Thoracic aorta (tissue), 2 donors: ENCODE results near the gene TSPAN32. TPM values are rescaled to one million over a fixed set of nuclear protein-coding genes. Genes with fewer than 3 reads are reported as not detected.

Source experiments
- ATAC-seq: fragments of 150-250 bp; one replicate; pipeline ENCODE4 v1.8.0; 2017; ENCODE audit warnings: low read depth; ENCODE audit not compliant: insufficient number of reproducible peaks, low FRiP score
- DNase-seq: peaks from one replicate; pipeline ENCODE4 v3.0.0-alpha.2; 2020; ENCODE audit warnings: low spot score
- H3K27ac ChIP-seq, 2 donors: fragments of 200-600 bp; sonication (generic); 1 replicate in 1 of 2; 2 replicates in 1 of 2; pipeline ENCODE4 v1.5.1; 2016; ENCODE audit warnings: mild to moderate bottlenecking in 2 of 2, moderate library complexity in 2 of 2
- H3K27me3 ChIP-seq: fragments of 200-600 bp; sonication (generic); replicated peaks from 2 replicates; pipeline ENCODE4 v1.6.0; 2016; ENCODE audit warnings: mild to moderate bottlenecking; ENCODE audit not compliant: insufficient read depth
- H3K36me3 ChIP-seq: fragments of 200-600 bp; sonication (generic); one replicate; pipeline ENCODE4 v1.5.1; 2016
- H3K4me1 ChIP-seq, 2 donors: fragments of 200-600 bp; sonication (generic); 1 replicate in 1 of 2; 2 replicates in 1 of 2; pipeline versions ENCODE4 v1.5.1 to v1.6.0; 2016; ENCODE audit warnings: low read depth in 2 of 2, mild to moderate bottlenecking in 1 of 2; ENCODE audit not compliant: control insufficient read depth in 1 of 2
- H3K4me3 ChIP-seq: fragments of 200-600 bp; sonication (generic); 2 replicates; pipeline ENCODE4 v1.5.1; 2016; ENCODE audit warnings: mild to moderate bottlenecking
- H3K9me3 ChIP-seq: fragments of 200-600 bp; sonication (generic); 2 replicates; pipeline ENCODE4 v1.5.1; 2016
- total RNA-seq, 2 donors: library from RNA; depleted of rRNA; stranded (reverse); fragments of >200 nt; gene quantifications; one replicate each; pipeline versions ENCODE4 v1.1.0 to v1.2.3, GENCODE V29; 2016
- TF ChIP-seq, protein P1 (sequence below): fragments of 200-600 bp; sonication (generic); IDR thresholded peaks from one replicate; pipeline ENCODE4 v1.5.1; 2019; ENCODE audit warnings: antibody characterized with exemption

The TSPAN32 gene
- total RNA-seq, 2 donors from 2014 or later, result 2.5 to 6.9 TPM

DNA sequence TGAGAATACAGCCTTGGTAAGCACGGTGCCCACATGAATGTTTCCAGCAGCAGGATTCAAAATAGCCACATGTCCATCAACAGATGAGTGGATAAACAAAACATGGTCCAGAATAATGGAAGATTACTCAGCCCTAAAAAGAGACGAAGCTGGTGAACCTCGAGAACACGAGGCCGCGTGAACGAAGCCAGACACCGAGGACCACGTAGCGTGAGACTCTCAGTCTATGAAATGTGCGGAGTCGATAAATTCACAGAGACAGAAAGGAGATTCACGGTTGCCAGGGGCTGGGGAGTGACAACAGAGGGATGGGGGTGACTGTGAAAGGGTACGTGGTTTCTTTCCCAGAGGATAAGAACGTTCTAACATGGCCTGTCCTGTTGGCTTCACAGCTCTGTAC is 28.5 kb upstream of the TSPAN32 start:
- H3K4me3 ChIP-seq, result no peak overlapping the region
- no peaks in the 10 kb centered on the region for H3K9me3 ChIP-seq
- ATAC-seq (no peak), DNase-seq (no peak)
- H3K27me3 ChIP-seq, result no peaks in the 10 kb centered on the region
- no peak overlapping the region for H3K27ac ChIP-seq
- TF ChIP-seq, protein P1, sequence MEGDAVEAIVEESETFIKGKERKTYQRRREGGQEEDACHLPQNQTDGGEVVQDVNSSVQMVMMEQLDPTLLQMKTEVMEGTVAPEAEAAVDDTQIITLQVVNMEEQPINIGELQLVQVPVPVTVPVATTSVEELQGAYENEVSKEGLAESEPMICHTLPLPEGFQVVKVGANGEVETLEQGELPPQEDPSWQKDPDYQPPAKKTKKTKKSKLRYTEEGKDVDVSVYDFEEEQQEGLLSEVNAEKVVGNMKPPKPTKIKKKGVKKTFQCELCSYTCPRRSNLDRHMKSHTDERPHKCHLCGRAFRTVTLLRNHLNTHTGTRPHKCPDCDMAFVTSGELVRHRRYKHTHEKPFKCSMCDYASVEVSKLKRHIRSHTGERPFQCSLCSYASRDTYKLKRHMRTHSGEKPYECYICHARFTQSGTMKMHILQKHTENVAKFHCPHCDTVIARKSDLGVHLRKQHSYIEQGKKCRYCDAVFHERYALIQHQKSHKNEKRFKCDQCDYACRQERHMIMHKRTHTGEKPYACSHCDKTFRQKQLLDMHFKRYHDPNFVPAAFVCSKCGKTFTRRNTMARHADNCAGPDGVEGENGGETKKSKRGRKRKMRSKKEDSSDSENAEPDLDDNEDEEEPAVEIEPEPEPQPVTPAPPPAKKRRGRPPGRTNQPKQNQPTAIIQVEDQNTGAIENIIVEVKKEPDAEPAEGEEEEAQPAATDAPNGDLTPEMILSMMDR, result no peak
- H3K36me3 ChIP-seq, result no peaks in the 10 kb centered on the region
- H3K4me1 ChIP-seq, result peaks cover 0 to 26% of the 10 kb centered on the region in 2 donors

DNA sequence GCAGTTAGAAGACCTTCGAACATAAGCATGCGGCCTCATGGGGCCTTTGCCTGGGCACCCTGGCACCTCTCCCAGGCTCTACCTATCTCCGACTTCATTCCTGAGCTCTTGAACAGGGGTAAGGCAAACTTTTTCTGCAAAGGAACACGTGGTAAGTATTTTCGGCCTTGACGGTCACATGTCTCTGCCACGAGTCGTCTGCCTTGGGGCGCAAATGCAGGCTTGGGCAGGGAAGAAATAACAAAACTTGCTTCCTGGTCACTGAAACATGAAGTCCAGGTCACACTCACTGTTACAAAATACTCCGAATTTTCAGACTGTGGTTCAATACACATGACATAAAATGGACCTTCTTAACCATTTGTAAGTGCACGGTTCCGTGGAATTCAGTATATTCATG is 28.0 kb upstream of the TSPAN32 start:
- Histone ChIP-seq H3K9me3 (no peaks in the 10 kb centered on the region), H3K27me3 (no peaks in the 10 kb centered on the region), H3K27ac (no peak overlapping the region), H3K4me3 (no peak overlapping the region), H3K4me1 (peaks cover 0 to 21% of the 10 kb centered on the region in 2 donors), H3K36me3 (no peaks in the 10 kb centered on the region)
- ATAC-seq (no peak), DNase-seq (no peak)
- TF ChIP-seq, protein P1, result no peak

- peaks cover 6% of the 10 kb centered on the region for H3K9me3 ChIP-seq
- H3K4me3 ChIP-seq, result no peak overlapping the region
- TF ChIP-seq, protein P1, result no peak
- ATAC-seq (no peak), DNase-seq (no peak)
- peaks cover 0 to 8% of the 10 kb centered on the region in 2 donors for H3K4me1 ChIP-seq
- no peaks in the 10 kb centered on the region for H3K36me3 ChIP-seq
- no peak overlapping the region for H3K27ac ChIP-seq
- no peaks in the 10 kb centered on the region for H3K27me3 ChIP-seq
These were observed 26.2 kb upstream of the TSPAN32 start for GRCh38 chr11:2275334-2276279.

DNA sequence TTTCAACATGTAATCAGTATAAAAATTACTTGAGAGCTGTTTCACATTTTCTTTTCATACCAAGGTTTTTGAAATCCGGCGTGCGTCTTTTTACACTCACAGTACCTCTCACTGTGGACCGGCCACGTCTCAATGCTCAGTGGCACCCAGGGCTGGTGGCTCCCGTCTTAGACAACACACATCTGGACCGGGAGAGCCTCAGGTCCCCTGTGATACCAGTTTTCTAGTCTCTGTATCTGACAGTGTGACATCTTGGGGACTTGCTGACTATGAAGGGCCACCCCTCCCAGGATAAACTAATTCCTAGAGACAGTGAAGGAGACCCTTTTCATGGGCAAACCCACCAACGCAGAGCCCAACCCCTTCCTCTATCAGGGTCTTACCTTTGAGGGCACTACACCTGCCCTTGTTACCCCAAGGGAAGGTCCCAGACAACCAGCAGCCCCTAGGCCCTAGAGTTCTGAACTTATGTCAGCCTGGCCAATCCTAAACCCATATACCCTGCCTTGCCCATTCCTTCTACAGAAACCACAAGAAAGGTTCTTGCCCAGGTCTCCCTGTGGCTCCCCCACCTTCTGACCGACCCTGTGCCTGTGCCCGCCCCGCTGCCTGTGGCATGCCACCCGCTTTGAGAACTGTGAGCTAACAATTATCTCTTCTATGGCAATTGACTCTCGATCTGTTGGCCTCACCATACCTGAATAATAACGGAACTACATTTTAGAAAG is 25.4 kb upstream of the TSPAN32 start:
- no peak for DNase-seq
- Histone ChIP-seq H3K36me3 (no peaks in the 10 kb centered on the region), H3K27me3 (no peaks in the 10 kb centered on the region), H3K9me3 (peaks cover 9% of the 10 kb centered on the region), H3K4me3 (no peak overlapping the region), H3K27ac (no peak overlapping the region), H3K4me1 (no peaks in the 10 kb centered on the region)
- TF ChIP-seq, protein P1, result no peak
- ATAC-seq, result no peak

DNA sequence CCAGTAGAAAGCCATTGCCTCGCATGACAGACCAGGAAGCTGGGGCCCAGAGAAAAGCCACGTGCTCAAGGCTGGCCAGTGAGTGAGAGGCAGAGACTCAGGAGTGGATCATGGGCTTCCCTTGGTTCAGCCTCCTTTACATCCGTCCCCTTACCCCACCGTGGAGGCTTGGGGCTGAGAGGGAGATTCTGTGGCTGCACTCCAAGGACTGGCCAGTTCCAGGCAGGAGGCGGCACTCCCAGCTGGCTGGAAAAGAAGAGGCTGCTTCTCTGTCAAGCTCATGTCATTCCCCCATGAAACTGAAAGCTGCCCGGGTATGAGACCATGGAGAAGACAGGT is 24.8 kb upstream of the TSPAN32 start:
- DNase-seq (no peak), ATAC-seq (no peak)
- no peak overlapping the region for H3K27ac ChIP-seq
- no peak overlapping the region for H3K4me3 ChIP-seq
- no peaks in the 10 kb centered on the region for H3K27me3 ChIP-seq
- H3K36me3 ChIP-seq, result no peaks in the 10 kb centered on the region
- TF ChIP-seq, protein P1, result no peak
- peaks cover 9% of the 10 kb centered on the region for H3K9me3 ChIP-seq
- no peaks in the 10 kb centered on the region for H3K4me1 ChIP-seq
